PFSK-1 (cell line): Measurements from ENCODE around the gene RTEL1.

Experiments
- FOXP2 ChIP-seq: optimal IDR thresholded peaks from 2 replicates; pipeline ENCODE3; 2011; ENCODE audit warnings: borderline replicate concordance, control low read depth, inconsistent platforms; ENCODE audit not compliant: insufficient read depth; ENCODE audit errors: extremely low read length, extremely low read depth
- POLR2AphosphoS5 ChIP-seq: IDR thresholded peaks from 2 replicates; pipeline ENCODE4 v1.6.1; 2012; ENCODE audit warnings: low read depth, mild to moderate bottlenecking, control low read depth, low read length, moderate library complexity
- SIN3A ChIP-seq: IDR thresholded peaks from 2 replicates; pipeline ENCODE4 v1.6.1; 2012; ENCODE audit warnings: mild to moderate bottlenecking, low read length, moderate library complexity, borderline replicate concordance; ENCODE audit not compliant: insufficient read depth
- TAF1 ChIP-seq: IDR thresholded peaks from 2 replicates; pipeline ENCODE4 v1.6.1; 2012; ENCODE audit warnings: low read length, control low read depth, borderline replicate concordance; ENCODE audit not compliant: insufficient read depth
- TF ChIP-seq, protein P1 (sequence below), 2 experiments: IDR thresholded peaks; 2 replicates each; pipeline versions ENCODE4 v1.6.1 to v1.8.0; 2011 to 2012; ENCODE audit warnings: low read depth in 2 of 2, low read length in 2 of 2, control low read depth in 1 of 2, inconsistent platforms in 1 of 2, mild to moderate bottlenecking in 1 of 2, moderate library complexity in 1 of 2; ENCODE audit not compliant: insufficient read depth in 1 of 2

The RTEL1 gene

DNA sequence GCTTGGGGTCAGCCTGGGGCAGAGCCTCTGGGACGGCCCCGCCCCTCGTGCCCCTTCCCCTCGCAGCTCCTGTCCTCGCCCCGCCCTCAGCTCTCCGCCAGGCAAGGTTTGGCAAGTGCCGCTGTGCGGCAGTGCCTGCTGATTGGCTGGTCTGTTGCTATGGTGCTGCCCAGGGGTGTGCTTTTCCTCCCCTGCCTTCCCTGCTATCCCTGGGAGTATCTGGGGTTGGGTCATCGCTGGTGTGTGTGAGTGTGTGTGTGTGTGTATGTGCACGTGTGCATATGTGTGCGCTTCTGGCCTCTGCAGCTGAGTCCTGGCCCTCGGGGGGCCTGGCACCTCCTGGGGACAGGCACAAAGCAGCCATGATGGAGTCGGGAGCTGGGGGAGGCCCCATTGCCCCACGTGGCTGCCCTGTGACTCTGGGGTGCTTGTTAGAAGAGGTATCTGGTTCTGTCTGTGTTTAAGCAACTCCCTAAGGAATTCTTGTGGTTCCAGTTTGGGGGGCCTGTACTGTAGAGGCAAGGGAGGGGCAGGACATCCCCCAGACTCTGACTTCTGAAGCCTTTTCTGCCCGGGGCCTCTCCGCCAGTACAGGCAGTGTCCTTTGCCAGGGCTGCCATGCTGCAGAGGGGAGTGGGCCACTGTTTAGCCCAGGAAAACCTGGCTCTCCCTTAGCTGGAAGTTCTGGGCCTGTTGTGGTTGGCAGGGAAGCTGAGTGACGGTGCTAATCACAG lies 6.9 kb downstream of the RTEL1 start:
- TF ChIP-seq, protein P1, sequence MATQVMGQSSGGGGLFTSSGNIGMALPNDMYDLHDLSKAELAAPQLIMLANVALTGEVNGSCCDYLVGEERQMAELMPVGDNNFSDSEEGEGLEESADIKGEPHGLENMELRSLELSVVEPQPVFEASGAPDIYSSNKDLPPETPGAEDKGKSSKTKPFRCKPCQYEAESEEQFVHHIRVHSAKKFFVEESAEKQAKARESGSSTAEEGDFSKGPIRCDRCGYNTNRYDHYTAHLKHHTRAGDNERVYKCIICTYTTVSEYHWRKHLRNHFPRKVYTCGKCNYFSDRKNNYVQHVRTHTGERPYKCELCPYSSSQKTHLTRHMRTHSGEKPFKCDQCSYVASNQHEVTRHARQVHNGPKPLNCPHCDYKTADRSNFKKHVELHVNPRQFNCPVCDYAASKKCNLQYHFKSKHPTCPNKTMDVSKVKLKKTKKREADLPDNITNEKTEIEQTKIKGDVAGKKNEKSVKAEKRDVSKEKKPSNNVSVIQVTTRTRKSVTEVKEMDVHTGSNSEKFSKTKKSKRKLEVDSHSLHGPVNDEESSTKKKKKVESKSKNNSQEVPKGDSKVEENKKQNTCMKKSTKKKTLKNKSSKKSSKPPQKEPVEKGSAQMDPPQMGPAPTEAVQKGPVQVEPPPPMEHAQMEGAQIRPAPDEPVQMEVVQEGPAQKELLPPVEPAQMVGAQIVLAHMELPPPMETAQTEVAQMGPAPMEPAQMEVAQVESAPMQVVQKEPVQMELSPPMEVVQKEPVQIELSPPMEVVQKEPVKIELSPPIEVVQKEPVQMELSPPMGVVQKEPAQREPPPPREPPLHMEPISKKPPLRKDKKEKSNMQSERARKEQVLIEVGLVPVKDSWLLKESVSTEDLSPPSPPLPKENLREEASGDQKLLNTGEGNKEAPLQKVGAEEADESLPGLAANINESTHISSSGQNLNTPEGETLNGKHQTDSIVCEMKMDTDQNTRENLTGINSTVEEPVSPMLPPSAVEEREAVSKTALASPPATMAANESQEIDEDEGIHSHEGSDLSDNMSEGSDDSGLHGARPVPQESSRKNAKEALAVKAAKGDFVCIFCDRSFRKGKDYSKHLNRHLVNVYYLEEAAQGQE (IDR thresholded peaks at IDR 0.05; ENCODE audit: insufficient read depth in 1 of 2, low read depth in 2 of 2, low read length in 2 of 2): no peak
- TF ChIP-seq POLR2AphosphoS5 (no peak), SIN3A (no peak), TAF1 (no peak), FOXP2 (no peak)

DNA sequence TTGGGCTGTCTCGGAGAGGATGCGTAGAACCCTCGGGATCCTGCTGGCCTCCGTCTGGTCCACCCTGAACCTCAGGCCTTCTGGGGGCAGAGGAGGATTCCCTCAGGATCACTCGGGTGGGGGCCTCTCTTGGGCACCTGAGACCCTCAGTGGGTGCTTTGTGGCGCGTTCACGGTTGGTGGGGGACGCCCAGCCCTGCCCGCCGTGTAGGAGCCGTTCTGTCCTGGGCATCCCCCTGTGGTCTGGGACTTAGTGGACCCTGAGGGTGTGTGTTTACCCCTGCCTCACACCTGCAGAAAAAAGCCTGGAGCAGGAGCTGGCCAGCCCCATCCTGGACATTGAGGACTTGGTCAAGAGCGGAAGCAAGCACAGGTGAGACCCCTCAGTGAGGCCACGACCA lies 7.6 kb downstream of the RTEL1 start:
- TF ChIP-seq, protein P1 (IDR thresholded peaks at IDR 0.05; ENCODE audit: insufficient read depth in 1 of 2, low read depth in 2 of 2, low read length in 2 of 2): no peak
- no peak for TF ChIP-seq POLR2AphosphoS5
- TF ChIP-seq FOXP2: no peak
- no peak for TF ChIP-seq SIN3A
- TF ChIP-seq TAF1: no peak

DNA sequence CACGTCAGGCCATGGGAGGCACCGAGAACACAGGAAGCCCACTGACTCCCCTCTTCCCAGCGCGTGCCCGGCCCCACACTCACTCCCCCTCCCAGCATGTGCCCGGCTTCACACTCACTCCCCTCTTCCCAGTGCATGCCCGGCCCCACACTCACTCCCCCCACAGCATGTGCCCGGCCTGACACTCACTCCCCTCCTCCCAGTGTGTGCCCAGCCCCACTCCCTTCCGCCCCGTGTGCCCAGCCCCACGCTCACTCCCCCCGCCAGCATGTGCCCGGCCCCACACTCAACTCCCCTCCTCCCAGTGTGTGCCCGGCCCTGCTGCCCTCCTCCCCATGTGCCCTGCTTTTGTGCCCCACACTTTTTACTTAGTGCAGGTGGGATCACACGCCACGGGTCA lies 9.7 kb downstream of the RTEL1 start:
- no peak for TF ChIP-seq SIN3A

DNA sequence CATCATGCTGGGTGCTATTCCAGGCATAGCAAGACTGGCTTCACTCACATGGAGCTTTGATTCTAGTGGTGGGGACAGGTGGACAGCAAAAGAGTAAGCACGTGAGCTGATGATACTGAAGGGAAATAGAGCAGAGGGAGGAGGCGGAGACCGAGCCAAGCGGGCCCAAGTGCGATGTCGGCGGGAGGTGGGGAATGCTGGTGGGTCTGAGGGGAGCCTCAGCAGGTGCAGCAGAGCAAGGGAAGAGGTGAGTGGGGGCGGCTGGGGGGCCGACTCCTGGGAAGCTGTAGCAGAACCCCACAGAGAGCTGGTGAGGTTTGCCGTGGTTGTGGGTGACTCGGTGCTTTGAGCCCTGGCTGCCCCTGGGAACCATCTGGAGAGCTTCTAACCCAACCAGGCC lies 10.2 kb downstream of the RTEL1 start:
- TF ChIP-seq FOXP2: no peak
- no peak for TF ChIP-seq POLR2AphosphoS5
- no peak for TF ChIP-seq TAF1

DNA sequence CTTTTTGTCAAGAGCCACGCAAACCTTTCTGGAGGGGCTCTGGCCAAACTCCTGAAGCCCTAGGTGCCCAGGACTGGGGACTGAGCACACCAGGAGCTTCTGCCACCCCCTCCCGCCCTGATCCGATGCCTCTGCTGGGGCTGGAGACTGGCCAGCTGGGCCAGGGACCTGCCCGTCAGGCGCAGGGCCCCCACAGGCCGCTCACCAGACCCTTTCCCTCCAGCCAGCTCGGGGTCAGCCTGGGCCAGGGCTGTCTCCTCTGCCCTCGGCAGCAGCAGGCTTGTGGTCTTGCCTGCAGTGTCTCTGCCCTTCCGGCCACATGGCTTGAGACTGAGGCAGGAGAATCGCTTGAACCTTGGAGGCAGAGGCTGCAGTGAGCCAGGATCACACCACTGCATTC lies 14.6 kb downstream of the RTEL1 start:
- TF ChIP-seq FOXP2 (no peak), POLR2AphosphoS5 (no peak)
- TF ChIP-seq, protein P1 (IDR thresholded peaks at IDR 0.05; ENCODE audit: insufficient read depth in 1 of 2, low read depth in 2 of 2, low read length in 2 of 2): no peak

DNA sequence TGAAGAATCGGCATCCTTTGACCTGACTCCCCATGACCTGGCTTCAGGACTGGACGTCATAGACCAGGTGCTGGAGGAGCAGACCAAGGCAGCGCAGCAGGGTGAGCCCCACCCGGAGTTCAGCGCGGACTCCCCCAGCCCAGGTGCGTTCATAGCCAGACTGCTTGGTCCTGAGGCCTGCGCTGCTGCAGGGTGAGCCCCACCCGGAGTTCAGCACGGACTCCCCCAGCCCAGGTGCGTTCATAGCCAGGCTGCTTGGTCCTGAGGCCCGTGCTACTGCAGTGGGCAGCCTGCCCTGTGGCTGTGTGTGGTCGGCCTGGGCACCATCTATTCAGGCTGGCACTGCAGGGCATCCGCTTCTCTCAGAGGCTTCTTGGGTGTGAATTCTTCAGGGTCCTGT lies 15.8 kb downstream of the RTEL1 start:
- TF ChIP-seq TAF1: no peak
- TF ChIP-seq SIN3A: no peak
- TF ChIP-seq, protein P1 (IDR thresholded peaks at IDR 0.05; ENCODE audit: insufficient read depth in 1 of 2, low read depth in 2 of 2, low read length in 2 of 2): no peak
- TF ChIP-seq FOXP2: no peak
